ENCODE data around the gene STK11IP.
A peak's percentile ranks its signal among the peaks of the same experiment; 100 is the strongest.

Gene STK11IP

GRCh38 chr2:219597552-219598307 is at the start of gene STK11IP:
Gene STK11IP, plus strand, starts transcription at chr2:219597857. Its CDS starts 263 bp downstream, at chr2:219598120.
- peak; percentile 99 for DNase-seq (ENCODE audit: low spot score)

- no peak for DNase-seq (ENCODE audit: low spot score)
These were observed 48.7 kb upstream of the STK11IP start for GRCh38 chr2:219548990-219549389.

GRCh38 chr2:219549619-219550018 is 48.0 kb upstream of the STK11IP start:
- DNase-seq (ENCODE audit: low spot score), result no peak

- DNase-seq (ENCODE audit: low spot score), result peak; percentile 30
These were observed 45.9 kb upstream of the STK11IP start for GRCh38 chr2:219551441-219552381.

GRCh38 chr2:219552382-219553167 is 45.1 kb upstream of the STK11IP start:
- DNase-seq (ENCODE audit: low spot score), result peak; percentile 94

- DNase-seq (ENCODE audit: low spot score), result no peak
These were observed 44.6 kb upstream of the STK11IP start for GRCh38 chr2:219553168-219553417.

GRCh38 chr2:219553463-219553963 is 44.1 kb upstream of the STK11IP start:
- DNase-seq (ENCODE audit: low spot score), result no peak

GRCh38 chr2:219554350-219554749 is 43.3 kb upstream of the STK11IP start:
- no peak for DNase-seq (ENCODE audit: low spot score)

GRCh38 chr2:219555956-219556355 is 41.7 kb upstream of the STK11IP start:
- no peak for DNase-seq (ENCODE audit: low spot score)

- no peak for DNase-seq (ENCODE audit: low spot score)
These were observed 41.2 kb upstream of the STK11IP start for GRCh38 chr2:219556413-219556812.

GRCh38 chr2:219557320-219557719 is 40.3 kb upstream of the STK11IP start:
- DNase-seq (ENCODE audit: low spot score), result no peak

- DNase-seq (ENCODE audit: low spot score), result no peak
These were observed 39.6 kb upstream of the STK11IP start for GRCh38 chr2:219557791-219558785.

- DNase-seq (ENCODE audit: low spot score), result no peak
These were observed 38.3 kb upstream of the STK11IP start for GRCh38 chr2:219559156-219559915.

- DNase-seq (ENCODE audit: low spot score), result peak; percentile 44
These were observed 37.4 kb upstream of the STK11IP start for GRCh38 chr2:219560037-219560892.

GRCh38 chr2:219560893-219561178 is 36.8 kb upstream of the STK11IP start:
- no peak for DNase-seq (ENCODE audit: low spot score)

GRCh38 chr2:219561179-219562048 is 36.2 kb upstream of the STK11IP start:
- DNase-seq (ENCODE audit: low spot score), result no peak

GRCh38 chr2:219562049-219563020 is 35.3 kb upstream of the STK11IP start:
- no peak for DNase-seq (ENCODE audit: low spot score)

Data from AG08395 (cell line).